ENCODE data around the gene OR4C46. TPM values are rescaled to one million over a fixed set of nuclear protein-coding genes. Genes with fewer than 3 reads are reported as not detected.

OR4C46 gene
- total RNA-seq: not detected

DNA sequence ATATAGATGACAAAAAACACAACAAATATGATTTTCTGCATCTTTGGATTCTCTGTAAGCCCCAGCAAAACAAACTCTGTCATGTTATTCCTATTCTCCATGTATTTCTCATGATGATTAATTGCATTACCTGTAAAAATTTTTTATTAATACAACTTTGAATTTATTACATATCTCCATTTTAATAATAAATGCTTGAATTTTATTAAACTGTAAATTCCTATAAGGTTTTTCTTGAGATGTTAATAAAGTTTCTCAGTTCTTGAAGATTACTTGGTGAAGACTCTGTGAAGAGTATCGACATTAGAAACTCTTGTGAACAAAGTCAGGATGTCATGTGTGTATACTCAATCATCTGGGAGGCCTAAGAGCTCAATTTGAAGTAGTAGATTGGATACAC lies at the start of gene OR4C46:
Gene OR4C46, minus strand, starts transcription at position 101 of the 400 bp plus-strand sequence. Its CDS starts 0 bp downstream, at position 101.

Other genes with a start within 250 kb of the OR4C46 start
- gene OR4A5, start 102.8 kb upstream of the OR4C46 start, total RNA-seq: not detected